ENCODE results near the gene MEIOSIN.

DNA sequence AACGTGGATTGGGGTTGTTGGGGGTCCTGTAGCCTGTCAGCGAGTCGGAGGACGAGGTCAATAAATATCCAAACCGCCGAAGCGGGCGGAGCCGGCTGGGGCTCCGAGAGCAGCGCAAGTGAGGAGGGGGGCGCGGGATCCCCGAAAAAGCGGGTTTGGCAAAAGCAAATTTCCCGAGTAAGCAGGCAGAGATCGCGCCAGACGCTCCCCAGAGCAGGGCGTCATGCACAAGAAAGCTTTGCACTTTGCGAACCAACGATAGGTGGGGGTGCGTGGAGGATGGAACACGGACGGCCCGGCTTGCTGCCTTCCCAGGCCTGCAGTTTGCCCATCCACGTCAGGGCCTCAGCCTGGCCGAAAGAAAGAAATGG, 36.6 kb downstream of the MEIOSIN start:
- TF ChIP-seq EP300 (IDR thresholded peaks at IDR 0.05): no peak
- no peak for TF ChIP-seq CTCF (IDR thresholded peaks at IDR 0.05)
